Embryonic facial prominence (tissue), 1 donor: ENCODE data around the gene SUMF2.
"Not testable (repeated sequence)": the region's sequence is repeated elsewhere in the genome, so short reads cannot be mapped to it uniquely, and the experiment has no call there.

Source experiments
- DNase-seq: peaks from one replicate; pipeline ENCODE4 v3.0.0-alpha.2; 2016; ENCODE audit errors: extremely low spot score

Gene SUMF2

GRCh38 chr7:56063882-56064625 lies at the start of gene SUMF2:
Gene SUMF2 (plus strand): TSS chr7:56064286. CDS start chr7:56064312, 26 bp downstream.
- peak; percentile 68 for DNase-seq

GRCh38 chr7:56017015-56017414 lies 47.1 kb upstream of the SUMF2 start:
- not testable (repeated sequence) for DNase-seq

- DNase-seq = no peak
Observed at GRCh38 chr7:56019501-56019900, 44.6 kb upstream of the SUMF2 start.

GRCh38 chr7:56023500-56023899 lies 40.6 kb upstream of the SUMF2 start:
- no peak for DNase-seq

GRCh38 chr7:56026538-56026937 lies 37.5 kb upstream of the SUMF2 start:
- no peak for DNase-seq

- DNase-seq = no peak
Observed at GRCh38 chr7:56028942-56029630, 35.0 kb upstream of the SUMF2 start.

GRCh38 chr7:56030340-56030739 lies 33.7 kb upstream of the SUMF2 start:
- no peak for DNase-seq

- not testable (repeated sequence) for DNase-seq
Observed at GRCh38 chr7:56031556-56031955, 32.5 kb upstream of the SUMF2 start.

- not testable (repeated sequence) for DNase-seq
Observed at GRCh38 chr7:56032578-56032977, 31.5 kb upstream of the SUMF2 start.

GRCh38 chr7:56033671-56034432 lies 30.2 kb upstream of the SUMF2 start:
- no peak for DNase-seq

GRCh38 chr7:56040730-56041129 lies 23.4 kb upstream of the SUMF2 start:
- no peak for DNase-seq

- not testable (repeated sequence) for DNase-seq
Observed at GRCh38 chr7:56045758-56046157, 18.3 kb upstream of the SUMF2 start.

GRCh38 chr7:56046721-56047445 lies 17.2 kb upstream of the SUMF2 start:
- no peak for DNase-seq

- not testable (repeated sequence) for DNase-seq
Observed at GRCh38 chr7:56047446-56048116, 16.5 kb upstream of the SUMF2 start.

- DNase-seq = no peak
Observed at GRCh38 chr7:56048245-56048644, 15.8 kb upstream of the SUMF2 start.

GRCh38 chr7:56048763-56049162 lies 15.3 kb upstream of the SUMF2 start:
- not testable (repeated sequence) for DNase-seq

- no peak for DNase-seq
Observed at GRCh38 chr7:56051053-56051338, 13.1 kb upstream of the SUMF2 start.

GRCh38 chr7:56051339-56052191 lies 12.5 kb upstream of the SUMF2 start, which contains the start of the genes CCT6A and PSPH:
Gene CCT6A (plus strand): TSS chr7:56051765. CDS start chr7:56051849, 84 bp downstream.
Gene PSPH (minus strand): TSS chr7:56051444. CDS start chr7:56021212, 30,232 bp downstream.
- DNase-seq = peak; percentile 93

GRCh38 chr7:56053379-56053778 lies 10.7 kb upstream of the SUMF2 start:
- DNase-seq = no peak

- DNase-seq = no peak
Observed at GRCh38 chr7:56053993-56054392, 10.1 kb upstream of the SUMF2 start.
